Trophoblast cell (in vitro differentiated cells and primary cell): ENCODE data around the gene ADSS1.

ENCODE experiments used
- DNase-seq, 2 donors: peaks; one replicate each; pipeline ENCODE4 v3.0.0-alpha.2; 2016
- H2AFZ ChIP-seq: 2 replicates; pipeline ENCODE4 v1.6.1; 2013; ENCODE audit warnings: low read length, moderate library complexity, mild to moderate bottlenecking; ENCODE audit not compliant: insufficient read depth, poor library complexity
- H2AK5ac ChIP-seq: 2 replicates; pipeline ENCODE4 v1.6.1; 2013; ENCODE audit warnings: mild to moderate bottlenecking, low read length
- H2BK120ac ChIP-seq: 2 replicates; pipeline ENCODE4 v1.6.1; 2013; ENCODE audit warnings: low read length, mild to moderate bottlenecking, moderate library complexity; ENCODE audit not compliant: insufficient read depth, poor library complexity
- H2BK12ac ChIP-seq: 2 replicates; pipeline ENCODE4 v1.6.1; 2013; ENCODE audit warnings: mild to moderate bottlenecking, low read length, moderate library complexity
- H2BK5ac ChIP-seq: 2 replicates; pipeline ENCODE4 v1.6.1; 2013; ENCODE audit warnings: low read length, low read depth, moderate library complexity, mild to moderate bottlenecking; ENCODE audit not compliant: poor library complexity
- H3K14ac ChIP-seq: 2 replicates; pipeline ENCODE4 v1.6.1; 2013; ENCODE audit warnings: mild to moderate bottlenecking, low read length
- H3K18ac ChIP-seq: 2 replicates; pipeline ENCODE4 v1.6.1; 2013; ENCODE audit warnings: mild to moderate bottlenecking, low read length
- H3K23ac ChIP-seq: 2 replicates; pipeline ENCODE4 v1.6.1; 2013; ENCODE audit warnings: low read length
- H3K27ac ChIP-seq: 2 replicates; pipeline ENCODE4 v1.5.1; 2013; ENCODE audit warnings: low read depth, mild to moderate bottlenecking, inconsistent platforms, low read length, moderate library complexity
- H3K27me3 ChIP-seq: 2 replicates; pipeline ENCODE4 v1.6.1; 2013; ENCODE audit warnings: inconsistent platforms, mild to moderate bottlenecking, low read length, moderate library complexity; ENCODE audit not compliant: insufficient read depth
- H3K36me3 ChIP-seq, 2 experiments: 1 replicate in 1 of 2; 2 replicates in 1 of 2; pipeline ENCODE4 v1.6.1; 2013; ENCODE audit warnings: low read length in 2 of 2, mild to moderate bottlenecking in 2 of 2, moderate library complexity in 1 of 2; ENCODE audit not compliant: insufficient read depth in 2 of 2, control insufficient read depth in 1 of 2
- H3K4ac ChIP-seq: 2 replicates; pipeline ENCODE4 v1.6.1; 2013; ENCODE audit warnings: low read depth, mild to moderate bottlenecking, low read length, moderate library complexity
- H3K4me1 ChIP-seq, 2 experiments: 1 replicate in 1 of 2; 2 replicates in 1 of 2; pipeline ENCODE4 v1.6.1; 2013; ENCODE audit warnings: low read length in 2 of 2, mild to moderate bottlenecking in 2 of 2, moderate library complexity in 1 of 2; ENCODE audit not compliant: insufficient read depth in 2 of 2, control insufficient read depth in 1 of 2
- H3K4me2 ChIP-seq: 2 replicates; pipeline ENCODE4 v1.6.1; 2013; ENCODE audit warnings: inconsistent platforms, mild to moderate bottlenecking, low read length, moderate library complexity
- H3K4me3 ChIP-seq: 2 replicates; pipeline ENCODE4 v1.5.1; 2013; ENCODE audit warnings: mild to moderate bottlenecking, low read depth, low read length, inconsistent platforms
- H3K79me1 ChIP-seq: one replicate; pipeline ENCODE4 v1.6.1; 2013; ENCODE audit warnings: low read length
- H3K79me2 ChIP-seq: 2 replicates; pipeline ENCODE4 v1.6.1; 2013; ENCODE audit warnings: low read length, mild to moderate bottlenecking; ENCODE audit not compliant: control insufficient read depth, insufficient read depth, poor library complexity
- H3K9ac ChIP-seq: 2 replicates; pipeline ENCODE4 v1.6.1; 2013; ENCODE audit warnings: mild to moderate bottlenecking, low read length
- H3K9me3 ChIP-seq: 2 replicates; pipeline ENCODE4 v1.6.1; 2013; ENCODE audit warnings: low read depth, mild to moderate bottlenecking, control low read depth, inconsistent platforms, low read length; ENCODE audit not compliant: insufficient read depth
- H4K12ac ChIP-seq: 2 replicates; pipeline ENCODE4 v1.6.1; 2013; ENCODE audit warnings: low read depth, mild to moderate bottlenecking, low read length, moderate library complexity
- H4K8ac ChIP-seq: 2 replicates; pipeline ENCODE4 v1.6.1; 2013; ENCODE audit warnings: low read depth, mild to moderate bottlenecking, low read length, moderate library complexity
- H4K91ac ChIP-seq: one replicate; pipeline ENCODE4 v1.6.1; 2013; ENCODE audit warnings: low read depth, mild to moderate bottlenecking, low read length, moderate library complexity
- WGBS: extraction: QIAGEN DNeasy Blood & Tissue Kit; methylation state at CpG from one replicate; pipeline ENCODE4 v1.1.7; 2013; ENCODE audit warnings: missing lambda C conversion rate; ENCODE audit not compliant: insufficient read length, insufficient coverage; ENCODE audit errors: extremely low coverage; 5-methylcytosine and 5-hydroxymethylcytosine counted together

The ADSS1 gene

DNA sequence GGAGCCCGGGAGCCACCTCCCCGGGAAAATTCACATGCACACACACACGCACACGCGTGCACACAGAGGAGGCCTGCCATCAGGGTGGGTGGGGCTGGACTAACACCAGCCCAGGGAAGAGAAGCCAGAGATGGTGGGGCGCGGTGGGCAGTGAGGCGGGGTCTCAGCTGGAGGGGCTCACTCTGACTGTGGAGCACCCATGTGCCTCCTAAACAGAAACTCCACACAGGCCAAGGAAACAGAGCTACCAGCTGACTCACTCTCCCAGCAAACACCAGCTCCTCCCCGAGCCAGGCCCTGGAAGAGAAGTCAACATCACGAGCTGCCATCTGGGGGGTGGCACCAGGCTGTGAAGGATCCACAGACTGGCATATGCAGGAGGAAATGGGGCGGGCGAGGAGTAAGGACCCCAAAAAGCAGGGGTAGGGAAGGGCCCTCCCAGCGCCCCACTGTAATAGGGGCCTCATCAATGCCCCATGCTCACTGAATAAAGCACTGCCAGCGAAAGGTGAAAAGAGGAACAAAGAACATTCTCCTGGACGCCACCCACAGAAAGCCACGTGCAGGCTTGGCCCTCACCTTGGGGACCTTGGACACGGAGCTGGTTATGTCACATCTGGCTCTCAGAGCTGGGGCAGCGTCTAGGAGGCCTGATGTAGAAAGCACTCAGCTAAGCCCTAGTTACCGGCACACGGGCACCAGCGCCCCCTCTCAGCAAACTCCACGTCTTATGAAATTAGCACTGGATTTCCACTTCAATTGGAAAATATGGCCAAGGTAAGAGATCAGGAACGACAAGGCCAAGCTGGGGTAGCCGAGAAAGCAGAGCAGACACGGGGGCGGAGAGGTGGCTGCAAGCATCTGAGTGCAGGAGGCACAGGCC is 43.0 kb upstream of the ADSS1 start:
- H3K79me2 ChIP-seq, result peaks cover 27% of the 10 kb centered on the region
- no CpG with 5 or more reads among the region's 26 CpGs for WGBS

DNA sequence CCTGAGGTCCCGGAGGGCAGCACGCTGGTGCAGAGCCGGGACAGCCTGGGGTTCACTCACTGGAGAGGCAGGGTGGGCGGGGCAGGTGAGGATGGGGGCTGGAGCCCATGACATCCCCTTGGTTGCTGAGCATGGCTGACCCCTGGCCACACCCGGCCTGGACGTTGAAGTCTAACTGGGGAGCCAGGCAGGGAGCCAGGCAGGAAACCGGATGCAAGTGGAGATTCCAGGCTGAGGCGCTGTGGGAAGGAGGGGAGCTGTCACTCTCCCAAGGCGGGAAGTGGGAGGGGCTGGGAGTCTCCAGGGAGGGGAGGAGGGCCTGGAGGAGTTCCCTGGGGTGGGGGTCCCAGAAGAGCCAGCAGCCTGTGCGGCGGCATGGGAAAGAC is 42.3 kb upstream of the ADSS1 start:
- H3K79me2 ChIP-seq, result peaks cover 27% of the 10 kb centered on the region
- peak overlapping the region; percentile 84 for H3K4ac ChIP-seq
- peaks cover 59 to 60% of the 10 kb centered on the region in 2 experiments for H3K4me1 ChIP-seq
- peaks cover 67% of the 10 kb centered on the region for H3K79me1 ChIP-seq
- H3K14ac ChIP-seq, result peak overlapping the region; percentile 98
- peak overlapping the region; percentile 95 for H2BK12ac ChIP-seq
- H4K12ac ChIP-seq, result peak overlapping the region; percentile 68
- H3K27ac ChIP-seq, result peak overlapping the region; percentile 97
- peak overlapping the region; percentile 81 for H4K8ac ChIP-seq
- peak overlapping the region; percentile 90 for H2AK5ac ChIP-seq
- H3K36me3 ChIP-seq, result no peaks in the 10 kb centered on the region
- no peaks in the 10 kb centered on the region for H3K9me3 ChIP-seq
- H3K9ac ChIP-seq, result no peak overlapping the region
- peak overlapping the region; percentile 92 for H2BK120ac ChIP-seq
- H3K4me3 ChIP-seq, result no peak overlapping the region
- peak overlapping the region; percentile 61 for H2AFZ ChIP-seq
- H3K23ac ChIP-seq, result no peak overlapping the region
- DNase-seq, result peak; percentile 75 to 84
- no CpG with 5 or more reads among the region's 11 CpGs for WGBS
- H3K27me3 ChIP-seq, result no peaks in the 10 kb centered on the region
- H2BK5ac ChIP-seq, result peak overlapping the region; percentile 93
- peak overlapping the region; percentile 77 for H3K18ac ChIP-seq
- H4K91ac ChIP-seq, result peak overlapping the region; percentile 99
- peak overlapping the region; percentile 70 for H3K4me2 ChIP-seq

More for the DNA sequence above, 43.0 kb upstream of the ADSS1 start:
- Histone ChIP-seq H3K14ac (peak overlapping the region; percentile 98), H3K27ac (peak overlapping the region; percentile 97), H3K4ac (peak overlapping the region; percentile 84), H4K12ac (peak overlapping the region; percentile 68), H2BK120ac (peak overlapping the region; percentile 92), H2BK5ac (peak overlapping the region; percentile 93), H4K91ac (peak overlapping the region; percentile 99), H3K27me3 (no peaks in the 10 kb centered on the region), H3K4me2 (peak overlapping the region; percentile 70), H3K4me1 (peaks cover 62 to 66% of the 10 kb centered on the region in 2 experiments), H3K18ac (peak overlapping the region; percentile 77), H3K9ac (no peak overlapping the region), H3K36me3 (no peaks in the 10 kb centered on the region), H3K23ac (no peak overlapping the region), H2AK5ac (peak overlapping the region; percentile 90), H3K79me1 (peaks cover 70% of the 10 kb centered on the region), H3K9me3 (no peaks in the 10 kb centered on the region), H2BK12ac (peak overlapping the region; percentile 95), H3K4me3 (no peak overlapping the region), H4K8ac (peak overlapping the region; percentile 81), H2AFZ (peak overlapping the region; percentile 61)
- peak; percentile 56 to 59 for DNase-seq

DNA sequence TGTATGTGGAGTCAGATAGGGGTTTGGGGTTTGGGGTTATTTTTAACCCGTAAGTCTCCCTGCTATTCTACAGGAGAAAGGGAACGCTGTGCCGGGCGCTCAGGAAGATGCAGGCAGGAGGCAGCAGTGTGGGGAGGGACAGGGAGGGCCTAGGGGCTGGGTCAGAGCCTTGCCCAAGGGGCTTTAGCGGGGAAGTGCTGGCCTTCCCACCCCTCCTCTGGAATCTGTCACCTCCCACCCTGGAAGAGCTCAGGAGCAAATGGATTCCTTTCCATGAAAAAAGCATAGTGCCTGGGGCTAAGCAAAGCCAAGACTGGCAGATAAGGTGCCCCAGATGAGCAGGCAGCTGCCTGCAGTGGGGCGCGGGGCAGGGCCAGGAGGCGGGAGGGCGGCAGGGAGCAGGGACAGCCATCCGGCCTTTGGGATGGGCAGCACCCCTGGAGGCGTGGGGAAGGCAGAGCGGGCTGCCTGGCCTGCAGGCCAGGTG is 41.9 kb upstream of the ADSS1 start:
- H3K4me1 ChIP-seq, result peaks cover 60% of the 10 kb centered on the region in 2 experiments
- H3K23ac ChIP-seq, result no peak overlapping the region
- peak; percentile 88 to 93 for DNase-seq
- H3K79me2 ChIP-seq, result peaks cover 26% of the 10 kb centered on the region
- peak overlapping the region; percentile 83 for H2BK12ac ChIP-seq
- H3K9ac ChIP-seq, result no peak overlapping the region
- peak overlapping the region; percentile 97 for H3K27ac ChIP-seq
- peaks cover 66% of the 10 kb centered on the region for H3K79me1 ChIP-seq
- no peaks in the 10 kb centered on the region for H3K9me3 ChIP-seq
- peak overlapping the region; percentile 96 for H2AK5ac ChIP-seq
- no CpG with 5 or more reads among the region's 12 CpGs for WGBS
- H3K27me3 ChIP-seq, result no peaks in the 10 kb centered on the region
- peak overlapping the region; percentile 70 for H3K4me2 ChIP-seq
- peak overlapping the region; percentile 68 for H2AFZ ChIP-seq
- H4K91ac ChIP-seq, result peak overlapping the region; percentile 99
- peak overlapping the region; percentile 90 for H4K8ac ChIP-seq
- no peak overlapping the region for H3K4me3 ChIP-seq
- H3K18ac ChIP-seq, result peak overlapping the region; percentile 84
- H2BK120ac ChIP-seq, result peak overlapping the region; percentile 96
- H2BK5ac ChIP-seq, result peak overlapping the region; percentile 97
- peak overlapping the region; percentile 92 for H3K4ac ChIP-seq
- peak overlapping the region; percentile 86 for H3K14ac ChIP-seq
- H3K36me3 ChIP-seq, result no peaks in the 10 kb centered on the region
- H4K12ac ChIP-seq, result no peak overlapping the region

DNA sequence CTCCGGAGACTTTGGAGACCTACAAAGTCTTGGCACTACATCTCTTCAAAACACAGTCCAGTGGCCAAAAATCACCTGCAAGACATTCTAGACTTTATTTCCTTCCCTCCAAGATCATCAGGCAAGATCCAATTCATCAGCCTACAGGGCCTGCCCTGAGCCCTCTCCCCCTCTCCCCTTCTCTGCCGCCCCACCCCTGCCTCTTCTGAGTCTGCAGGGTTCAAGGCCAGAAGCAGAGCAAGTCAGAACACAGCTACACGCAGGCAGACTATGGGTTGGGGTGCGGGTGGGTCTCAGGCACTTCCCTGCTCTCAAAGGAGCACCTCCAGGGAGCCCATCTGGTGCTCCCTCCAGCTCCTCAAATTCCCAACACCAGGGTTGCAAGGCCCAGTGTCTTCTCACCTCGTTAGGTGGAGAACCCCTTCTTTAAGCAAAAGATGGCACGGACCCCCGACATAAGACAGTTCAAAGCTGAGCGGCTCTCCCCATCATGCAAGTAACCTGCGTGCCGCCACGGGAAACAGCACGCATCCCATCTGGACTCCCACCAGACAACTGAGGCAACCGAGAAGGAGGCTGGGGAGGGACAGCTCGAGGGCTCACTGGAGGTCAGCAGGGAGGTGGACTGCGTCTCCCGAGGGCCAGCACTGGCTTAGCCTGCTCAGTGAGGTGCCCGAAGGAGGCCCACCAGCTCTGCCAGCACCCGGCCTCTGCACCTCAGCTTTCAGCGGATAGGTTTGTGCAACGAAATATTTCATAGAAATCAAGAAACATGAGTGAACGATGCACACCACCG is 40.2 kb upstream of the ADSS1 start:
- Histone ChIP-seq H3K4me2 (peak overlapping the region; percentile 52), H4K12ac (no peak overlapping the region), H3K4me3 (no peak overlapping the region), H2AK5ac (peak overlapping the region; percentile 98), H3K14ac (peak overlapping the region; percentile 84), H2AFZ (peak overlapping the region; percentile 4), H2BK12ac (peak overlapping the region; percentile 97), H2BK5ac (peak overlapping the region; percentile 48), H2BK120ac (peak overlapping the region; percentile 90), H3K79me2 (peaks cover 16% of the 10 kb centered on the region), H3K27me3 (no peaks in the 10 kb centered on the region), H3K9ac (no peak overlapping the region), H3K23ac (no peak overlapping the region), H3K4me1 (peaks cover 58 to 61% of the 10 kb centered on the region in 2 experiments), H3K18ac (peak overlapping the region; percentile 79), H4K8ac (peak overlapping the region; percentile 15), H3K36me3 (no peaks in the 10 kb centered on the region), H3K4ac (peak overlapping the region; percentile 4), H3K9me3 (no peaks in the 10 kb centered on the region), H3K27ac (peak overlapping the region; percentile 93), H4K91ac (peak overlapping the region; percentile 68), H3K79me1 (peaks cover 64% of the 10 kb centered on the region)
- no CpG with 5 or more reads among the region's 22 CpGs for WGBS
- no peak for DNase-seq
